K562 (cell line): Measurements from ENCODE around the gene PPM1L. TPM values are rescaled to one million over a fixed set of nuclear protein-coding genes. Genes with fewer than 3 reads are reported as not detected.

Experiments used
- ATAC-seq: fragments of 200-7000 bp; cut with Tn5 transposase; 3 replicates; pipeline ENCODE4 v1.9.1; 2020; ENCODE audit warnings: moderate library complexity
- BruUV-seq: library from RNA; stranded (reverse); fragments of 400-500 nt; replicated peaks from 2 replicates; lab custom pipeline; 2021; lab: Mats Ljungman, UMichigan
- CTCF ChIA-PET: fragments of 300-600 bp; formaldehyde crosslinking; extraction: SDS; loops from one replicate; lab custom pipeline; 2021; ENCODE audit warnings: low intra/inter-chr PET ratio; lab: Yijun Ruan, JAX
- POLR2A ChIA-PET: fragments of 300-600, 350-650 bp; sonication (Branson Sonifier 250); formaldehyde crosslinking; extraction: SDS; loops from one replicate; lab custom pipeline; 2021; ENCODE audit warnings: antibody characterized with exemption, inconsistent platforms; lab: Yijun Ruan, JAX
- DNase-seq, 4 experiments: peaks; one replicate each; pipeline versions ENCODE4 v3.0.0 to v3.0.0-alpha.2; 2011 to 2018; ENCODE audit warnings: low spot score in 3 of 4, mixed read lengths in 3 of 4; ENCODE audit errors: extremely low read depth in 1 of 4
- FAIRE-seq: peaks from 2 replicates; lab custom pipeline; 2011; peaks lifted over from hg19 to GRCh38; lab: Jason Lieb, UNC
- H2AFZ ChIP-seq: 2 replicates; pipeline ENCODE4 v1.6.0; 2011; ENCODE audit warnings: low read depth, low read length, control low read depth, inconsistent platforms
- H3K27ac ChIP-seq: fragments of 200-600 bp; 3 replicates; pipeline ENCODE4 v1.8.0; 2011; ENCODE audit warnings: low read depth, mild to moderate bottlenecking, control low read depth, inconsistent platforms, low read length, moderate library complexity, mixed read lengths; ENCODE audit errors: extremely low read depth
- H3K27me3 ChIP-seq, 2 experiments: fragments of 300-600 bp in 1 of 2; 2 replicates in 1 of 2; 3 replicates in 1 of 2; pipeline versions ENCODE4 v1.6.0 to v1.8.0; 2011; ENCODE audit warnings: inconsistent platforms in 2 of 2, low read length in 2 of 2, mild to moderate bottlenecking in 1 of 2, mixed read lengths in 1 of 2, moderate library complexity in 1 of 2; ENCODE audit not compliant: control insufficient read depth in 2 of 2, insufficient read depth in 2 of 2
- H3K36me3 ChIP-seq: fragments of 300-600 bp; 3 replicates; pipeline ENCODE4 v1.8.0; 2011; ENCODE audit warnings: mild to moderate bottlenecking, low read length, inconsistent platforms; ENCODE audit not compliant: control insufficient read depth, insufficient read depth
- H3K4me1 ChIP-seq, 2 experiments: fragments of 200-600 bp in 1 of 2; replicated peaks in 1 of 2; 2 replicates in 1 of 2; 3 replicates in 1 of 2; pipeline versions ENCODE4 v1.5.1 to v1.8.0; 2011; ENCODE audit warnings: inconsistent platforms in 2 of 2, low read length in 2 of 2, mild to moderate bottlenecking in 1 of 2, mixed read lengths in 1 of 2, moderate library complexity in 1 of 2; ENCODE audit not compliant: control insufficient read depth in 2 of 2, insufficient read depth in 2 of 2
- H3K4me2 ChIP-seq: 2 replicates; pipeline ENCODE4 v1.6.1; 2011; ENCODE audit warnings: low read length, control low read depth, inconsistent platforms, mixed read lengths; ENCODE audit not compliant: insufficient read depth
- H3K4me3 ChIP-seq: fragments of 200-600 bp; sonication (generic), shearing (Covaris generic); 2 replicates; pipeline ENCODE4 v1.5.1; 2016; ENCODE audit warnings: control low read depth, inconsistent platforms
- H3K79me2 ChIP-seq: fragments of 200-600 bp; 3 replicates; pipeline ENCODE4 v1.8.0; 2011; ENCODE audit warnings: low read length, inconsistent platforms; ENCODE audit not compliant: control insufficient read depth, insufficient read depth
- H3K9ac ChIP-seq, 2 experiments: 2 replicates each; pipeline versions ENCODE4 v1.6.0 to v1.6.1; 2011; ENCODE audit warnings: low read depth in 2 of 2, low read length in 2 of 2, control low read depth in 1 of 2, inconsistent platforms in 1 of 2, mild to moderate bottlenecking in 1 of 2, mixed read lengths in 1 of 2; ENCODE audit not compliant: insufficient read depth in 1 of 2
- H3K9me1 ChIP-seq: one replicate; pipeline ENCODE4 v1.6.0; 2011; ENCODE audit warnings: inconsistent platforms, mild to moderate bottlenecking, low read length, moderate library complexity; ENCODE audit not compliant: control insufficient read depth, insufficient read depth
- H3K9me3 ChIP-seq: replicated peaks from 2 replicates; pipeline ENCODE4 v1.5.1; 2011; ENCODE audit warnings: low read depth, low read length, inconsistent platforms; ENCODE audit not compliant: control insufficient read depth, insufficient read depth
- H4K20me1 ChIP-seq: replicated peaks from 2 replicates; pipeline ENCODE4 v1.6.1; 2011; ENCODE audit warnings: low read length, inconsistent platforms, mixed read lengths; ENCODE audit not compliant: control insufficient read depth, insufficient read depth
- MTA3 ChIP-seq: fragments of 450-650 bp; formaldehyde crosslinking; IDR thresholded peaks from 2 replicates; pipeline ENCODE4 v1.6.1; 2017; ENCODE audit warnings: mild to moderate bottlenecking, borderline replicate concordance
- NFE2L1 ChIP-seq: fragments of 450-650 bp; IDR thresholded peaks from 2 replicates; pipeline ENCODE4 v1.6.1; 2016; ENCODE audit warnings: missing genetic modification characterization, low read depth, mild to moderate bottlenecking, missing compliant biosample characterization, moderate library complexity, borderline replicate concordance
- PTBP1 ChIP-seq: fragments of 200-400 bp; formaldehyde crosslinking; IDR thresholded peaks from 2 replicates; pipeline ENCODE4 v1.6.1; 2017; ENCODE audit warnings: low read depth, low read length
- RBM17 ChIP-seq: fragments of 200-400 bp; formaldehyde crosslinking; IDR thresholded peaks from 2 replicates; pipeline ENCODE4 v1.6.1; 2017; ENCODE audit warnings: low read depth, mild to moderate bottlenecking, low read length, borderline replicate concordance
- SMC3 ChIP-seq: conservative IDR thresholded peaks from 2 replicates; pipeline ENCODE4 v1.6.1; 2011; ENCODE audit warnings: low read depth, low read length, improper control_type of control experiment; ENCODE audit not compliant: insufficient read depth
- TEAD1 ChIP-seq, 2 experiments: fragments of 450-650 bp in 1 of 2; sonication (generic) in 1 of 2; formaldehyde crosslinking; IDR thresholded peaks; 2 replicates each; pipeline versions ENCODE4 v1.4.0 to v1.8.0; 2020 to 2022; ENCODE audit warnings: mild to moderate bottlenecking in 2 of 2, missing genetic modification reagents in 1 of 2
- WGBS: fragments of 100-300 bp; shearing (Covaris generic); methylation state at CpG from one replicate; pipeline ENCODE4 v1.1.6; 2016; ENCODE audit warnings: low coverage, mixed read lengths; ENCODE audit not compliant: insufficient coverage; ENCODE audit errors: missing lambda C conversion rate; 5-methylcytosine and 5-hydroxymethylcytosine counted together
- in situ Hi-C: fragments of 300-500 bp; cut with MboI; formaldehyde crosslinking; loops from 4 replicates; pipeline ENCODE4 v1.15.0; 2018; ENCODE audit warnings: inconsistent platforms, mixed read lengths
- intact Hi-C: fragments of 100-400 bp; cut with micrococcal nuclease; formaldehyde crosslinking; loops from 2 replicates; pipeline ENCODE4 v1.14.2; 2022
- polyA plus RNA-seq, 8 experiments: library from polyadenylated mRNA; depleted of rRNA in 4 of 8; stranded (reverse) in 5 of 8; unstranded in 3 of 8; fragments of >200 nt; fragmentation: Nextera tagmentation in 2 of 8; fragmentation: Illumina TruSeq in 1 of 8; extraction: Ambion mirVana in 2 of 8; extraction: Trizol in 1 of 8; gene quantifications; 2 replicates each; pipeline versions ENCODE4 v1.2.1 to v1.2.3, GENCODE V29; 2011 to 2014; ENCODE audit warnings: inconsistent platforms in 1 of 8, missing spikeins in 1 of 8
- total RNA-seq, 7 experiments: library from RNA; depleted of rRNA in 6 of 7; stranded (reverse); fragments of >200 nt in 6 of 7; fragmentation: Illumina TruSeq in 2 of 7; extraction: Trizol in 2 of 7; gene quantifications; 2 replicates each; pipeline versions ENCODE4 v1.2.1 to v1.2.3, GENCODE V29; 2011 to 2021; ENCODE audit warnings: low replicate concordance in 1 of 7
- TF ChIP-seq, protein P1 (sequence below): sonication (generic); formaldehyde crosslinking; IDR thresholded peaks from 2 replicates; pipeline ENCODE4 v1.9.0; 2022; ENCODE audit warnings: mild to moderate bottlenecking, missing genetic modification reagents

The PPM1L gene
- total and polyA plus RNA-seq, 9 of the 15 experiments (the other 6 are each of a cell fraction or from before 2014, with no cell fraction given) = 0.01 to 0.41 (median 0.14) TPM

DNA sequence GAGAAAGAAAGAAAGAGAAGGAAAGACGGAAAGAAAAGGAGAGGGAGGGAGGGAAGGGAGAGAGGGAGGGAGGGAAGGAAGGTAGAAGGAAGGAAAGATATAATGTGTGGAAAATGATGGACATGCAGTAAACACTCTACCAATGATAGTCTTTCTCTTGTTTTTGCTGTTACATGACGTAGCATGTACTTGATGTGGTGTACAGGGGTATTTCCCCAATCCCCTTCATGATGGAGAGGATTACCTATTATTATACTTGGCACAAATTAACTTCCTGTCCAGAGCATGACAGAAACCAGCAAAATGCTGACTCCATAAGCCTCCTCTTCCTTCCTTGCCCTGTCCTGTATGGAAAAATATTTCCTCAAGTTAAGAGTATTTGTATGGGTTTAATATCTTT is 224.7 kb downstream of the PPM1L start:
- H3K9me1 ChIP-seq = no peaks in the 10 kb centered on the region
- POLR2A ChIA-PET = no interaction called here
- no peaks in the 10 kb centered on the region for H3K4me1 ChIP-seq
- WGBS = 0% methylated on average over 1 of the region's 2 CpGs
- H3K4me3 ChIP-seq = no peak overlapping the region
- TF ChIP-seq RBM17 (no peak), MTA3 (no peak), TEAD1 (CRISPR knock-in tag; IDR thresholded peaks at IDR 0.05) (no peak), NFE2L1 (no peak), SMC3 (no peak), PTBP1 (no peak)
- TF ChIP-seq, protein P1, sequence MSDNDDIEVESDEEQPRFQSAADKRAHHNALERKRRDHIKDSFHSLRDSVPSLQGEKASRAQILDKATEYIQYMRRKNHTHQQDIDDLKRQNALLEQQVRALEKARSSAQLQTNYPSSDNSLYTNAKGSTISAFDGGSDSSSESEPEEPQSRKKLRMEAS = no peak
- TF ChIP-seq, all 486 proteins: peak for 0
- in situ Hi-C loops (no loop called here), intact Hi-C loops (no loop called here)
- no TSS peak for BruUV-seq
- H2AFZ ChIP-seq = no peak overlapping the region
- H3K79me2 ChIP-seq = no peaks in the 10 kb centered on the region
- H3K27ac ChIP-seq = no peak overlapping the region
- H3K27me3 ChIP-seq = no peaks in the 10 kb centered on the region
- no peaks in the 10 kb centered on the region for H4K20me1 ChIP-seq
- DNase-seq (no peak), ATAC-seq (no peak), FAIRE-seq (no peak)
- H3K36me3 ChIP-seq = no peaks in the 10 kb centered on the region
- H3K9me3 ChIP-seq = no peaks in the 10 kb centered on the region; the same call in 1 of the 2 replicates
- H3K9ac ChIP-seq = no peak overlapping the region
- no peak overlapping the region for H3K4me2 ChIP-seq
- CTCF ChIA-PET = no interaction called here
